Tibial nerve (tissue), 4 donors: Measurements from ENCODE around the gene RASSF7.

ENCODE experiments used
- CTCF ChIP-seq, 5 experiments: fragments of 200-600 bp in 3 of 5; fragments of 450-650 bp in 2 of 5; sonication (generic) in 3 of 5; IDR thresholded peaks; one replicate each; pipeline ENCODE4 v1.5.1; 2016 to 2019; ENCODE audit warnings: antibody characterized with exemption in 5 of 5, mild to moderate bottlenecking in 3 of 5, moderate library complexity in 2 of 5
- EP300 ChIP-seq, 2 donors: sonication (generic); formaldehyde crosslinking; IDR thresholded peaks; one replicate each; pipeline ENCODE4 v1.6.1; 2017; ENCODE audit warnings: antibody characterized with exemption in 2 of 2, mild to moderate bottlenecking in 1 of 2

- TF ChIP-seq CTCF (IDR thresholded peaks at IDR 0.05) (no peak), EP300 (IDR thresholded peaks at IDR 0.05) (no peak)
These were observed 1.6 kb upstream of the RASSF7 start for GRCh38 chr11:559020-559620.
